HCT116 (cell line): ENCODE results near the gene LGALS12. TPM values are rescaled to one million over a fixed set of nuclear protein-coding genes. Genes with fewer than 3 reads are reported as not detected.

Source experiments
- ATAC-seq: fragments of 200-7000 bp; cut with Tn5 transposase; 2 replicates; pipeline ENCODE4 v1.9.1; 2020; ENCODE audit warnings: mild to moderate bottlenecking, moderate library complexity
- BruUV-seq: library from RNA; stranded (reverse); fragments of 400-500 nt; replicated peaks from 2 replicates; lab custom pipeline; 2021; lab: Mats Ljungman, UMichigan
- CTCF ChIA-PET: fragments of 300-600 bp; sonication (Branson Sonifier 250); formaldehyde crosslinking; loops from one replicate; lab custom pipeline; 2021; ENCODE audit warnings: antibody characterized with exemption; lab: Charles Lee
- POLR2A ChIA-PET: fragments of 300-600, 350-600 bp; sonication (Branson Sonifier 250); formaldehyde crosslinking; loops from one replicate; lab custom pipeline; 2021; ENCODE audit warnings: antibody characterized with exemption; lab: Charles Lee
- RAD21 ChIA-PET, 2 experiments: fragments of 300-600 bp; sonication (Branson Sonifier 250); formaldehyde crosslinking; loops; one replicate each; lab custom pipeline; 2023; ENCODE audit warnings: low total read pairs in 2 of 2; ENCODE audit not compliant: uncharacterized antibody in 2 of 2, unreplicated experiment in 2 of 2, low non-redundant PET in 1 of 2; lab: Charles Lee
- DNase-seq: peaks from one replicate; pipeline ENCODE4 v3.0.0-alpha.2; 2010; ENCODE audit warnings: low read depth, low spot score
- H2AFZ ChIP-seq: fragments of 200-600 bp; shearing (Covaris generic), sonication (generic); 2 replicates; pipeline ENCODE4 v1.6.1; 2017; ENCODE audit warnings: low read depth, mixed run types, mixed read lengths, antibody characterized with exemption, low read length; ENCODE audit not compliant: poor library complexity, severe bottlenecking
- H3K27ac ChIP-seq: 2 replicates; pipeline ENCODE4 v1.5.1; 2012; ENCODE audit warnings: low read depth, low read length
- H3K27me3 ChIP-seq: fragments of 200-600 bp; sonication (generic); 2 replicates; pipeline ENCODE4 v1.6.1; 2016; ENCODE audit warnings: mixed run types, low read length, mixed read lengths; ENCODE audit not compliant: insufficient read depth
- H3K36me3 ChIP-seq, 2 experiments: fragments of 200-500 bp in 1 of 2; fragments of 200-600 bp in 1 of 2; sonication (Bioruptor generic) in 1 of 2; sonication (generic) in 1 of 2; 2 replicates each; pipeline versions ENCODE4 v1.5.1 to v1.6.1; 2014 to 2016; ENCODE audit warnings: low read length in 2 of 2, inconsistent platforms in 1 of 2, mixed read lengths in 1 of 2, mixed run types in 1 of 2; ENCODE audit not compliant: insufficient read depth in 2 of 2, control insufficient read depth in 1 of 2
- H3K4me1 ChIP-seq, 2 experiments: fragments of 200-600 bp in 1 of 2; sonication (generic) in 1 of 2; 2 replicates each; pipeline versions ENCODE4 v1.5.1 to v1.6.1; 2012 to 2017; ENCODE audit warnings: low read length in 2 of 2, inconsistent platforms in 1 of 2, mild to moderate bottlenecking in 1 of 2, mixed read lengths in 1 of 2, mixed run types in 1 of 2, moderate library complexity in 1 of 2; ENCODE audit not compliant: insufficient read depth in 2 of 2, control insufficient read depth in 1 of 2
- H3K4me2 ChIP-seq: fragments of 200-600 bp; sonication (generic); 2 replicates; pipeline ENCODE4 v1.6.1; 2017; ENCODE audit warnings: mixed run types, low read length, mixed read lengths
- H3K4me3 ChIP-seq, 2 experiments: fragments of 200-600 bp in 1 of 2; sonication (generic) in 1 of 2; replicated peaks in 1 of 2; 2 replicates each; pipeline ENCODE4 v1.5.1; 2011 to 2016; ENCODE audit warnings: low read length in 2 of 2, control low read depth in 1 of 2, low read depth in 1 of 2, mild to moderate bottlenecking in 1 of 2, mixed read lengths in 1 of 2, mixed run types in 1 of 2
- H3K79me2 ChIP-seq: fragments of 200-600 bp; sonication (generic); 2 replicates; pipeline ENCODE4 v1.6.1; 2017; ENCODE audit warnings: mild to moderate bottlenecking, mixed run types, low read length, moderate library complexity, mixed read lengths; ENCODE audit not compliant: insufficient read depth
- H3K9ac ChIP-seq: fragments of 200-600 bp; sonication (generic); 2 replicates; pipeline ENCODE4 v1.6.1; 2016; ENCODE audit warnings: low read length, mixed read lengths
- H3K9me2 ChIP-seq: fragments of 200-600 bp; sonication (generic), shearing (Covaris generic); 2 replicates; pipeline ENCODE4 v1.6.1; 2017; ENCODE audit warnings: mixed run types, mild to moderate bottlenecking, moderate library complexity; ENCODE audit not compliant: insufficient read depth
- H3K9me3 ChIP-seq, 2 experiments: fragments of 200-500 bp in 1 of 2; fragments of 200-600 bp in 1 of 2; sonication (Bioruptor generic) in 1 of 2; sonication (generic) in 1 of 2; 2 replicates each; pipeline ENCODE4 v1.6.1; 2014 to 2017; ENCODE audit warnings: low read length in 2 of 2, mixed read lengths in 2 of 2, inconsistent platforms in 1 of 2, low read depth in 1 of 2, mild to moderate bottlenecking in 1 of 2, mixed run types in 1 of 2, moderate library complexity in 1 of 2; ENCODE audit not compliant: control insufficient read depth in 1 of 2, insufficient read depth in 1 of 2
- H4K20me1 ChIP-seq: fragments of 200-600 bp; sonication (generic), shearing (Covaris generic); 2 replicates; pipeline ENCODE4 v1.6.1; 2017; ENCODE audit warnings: mixed run types, mild to moderate bottlenecking, moderate library complexity; ENCODE audit not compliant: insufficient read depth
- ATF3 ChIP-seq: IDR thresholded peaks from 2 replicates; pipeline ENCODE4 v1.6.1; 2012
- CBX3 ChIP-seq: IDR thresholded peaks from 2 replicates; pipeline ENCODE4 v1.6.1; 2012; ENCODE audit warnings: low read depth
- CEBPB ChIP-seq: IDR thresholded peaks from 2 replicates; pipeline ENCODE4 v1.6.1; 2012; ENCODE audit warnings: low read depth
- EGR1 ChIP-seq: IDR thresholded peaks from 2 replicates; pipeline ENCODE4 v1.6.1; 2012; ENCODE audit warnings: low read depth
- EZH2 ChIP-seq: fragments of 200-600 bp; sonication (generic); IDR thresholded peaks from 2 replicates; pipeline ENCODE4 v1.6.1; 2017; ENCODE audit warnings: antibody characterized with exemption, mixed run types
- FOSL1 ChIP-seq: IDR thresholded peaks from 2 replicates; pipeline ENCODE4 v1.6.1; 2012; ENCODE audit warnings: low read depth
- POLR2A ChIP-seq: IDR thresholded peaks from 2 replicates; pipeline ENCODE4 v1.7.0; 2011; ENCODE audit warnings: borderline replicate concordance; ENCODE audit not compliant: insufficient read depth, insufficient read length; ENCODE audit errors: extremely low read depth
- POLR2AphosphoS5 ChIP-seq: IDR thresholded peaks from 2 replicates; pipeline ENCODE4 v1.6.1; 2011; ENCODE audit warnings: mild to moderate bottlenecking, low read depth, low read length, moderate library complexity
- RAD21 ChIP-seq: IDR thresholded peaks from 2 replicates; pipeline ENCODE4 v1.6.1; 2012; ENCODE audit warnings: low read depth, mild to moderate bottlenecking
- SIN3A ChIP-seq: IDR thresholded peaks from 2 replicates; pipeline ENCODE4 v1.6.1; 2012; ENCODE audit warnings: low read depth
- SP1 ChIP-seq: IDR thresholded peaks from 2 replicates; pipeline ENCODE4 v1.6.1; 2012; ENCODE audit warnings: low read depth
- SRF ChIP-seq: IDR thresholded peaks from 2 replicates; pipeline ENCODE4 v1.6.1; 2012; ENCODE audit warnings: low read depth
- ZFX ChIP-seq: fragments of 450-650 bp; IDR thresholded peaks from 2 replicates; pipeline ENCODE4 v1.6.1; 2017
- intact Hi-C: fragments of 100-400 bp; cut with micrococcal nuclease; formaldehyde crosslinking; loops from 2 replicates; pipeline ENCODE4 v1.10.0; 2022
- total RNA-seq: library from RNA; stranded (reverse); gene quantifications from one replicate; pipeline ENCODE4 v1.2.1, GENCODE V29; 2021; ENCODE audit not compliant: unreplicated experiment

LGALS12 gene
- total RNA-seq, 1 experiment from 2014 or later, result not detected

GRCh38 chr11:63532799-63533475 lies 27.1 kb downstream of the LGALS12 start:
- RAD21 ChIA-PET, result interaction anchor here in 1 of 2 experiments (0.5 kb wide), 1 partner anchor 101 kb away, joined by 3 read pairs; no protein-coding TSS in a partner anchor
- CTCF ChIA-PET, result no interaction called here
- DNase-seq (no peak), ATAC-seq (no peak)
- Histone ChIP-seq H3K36me3 (no peaks in the 10 kb centered on the region), H3K4me2 (no peak overlapping the region), H3K79me2 (no peaks in the 10 kb centered on the region), H3K4me1 (peaks cover 0 to 8% of the 10 kb centered on the region in 2 experiments; a peak in 2 of 4 replicates), H4K20me1 (no peaks in the 10 kb centered on the region), H3K9me2 (no peaks in the 10 kb centered on the region)
- intact Hi-C loops, result no loop called here
- POLR2A ChIA-PET, result no interaction called here
- BruUV-seq, result no TSS peak
- TF ChIP-seq EGR1 (no peak), EZH2 (no peak), FOSL1 (no peak), POLR2AphosphoS5 (no peak), POLR2A (no peak), ATF3 (no peak), CBX3 (no peak), CEBPB (no peak), SIN3A (no peak), SP1 (no peak), ZFX (no peak), SRF (no peak), RAD21 (no peak)
- TF ChIP-seq, all 23 proteins: peak for 0
- H3K27me3 ChIP-seq, result no peaks in the 10 kb centered on the region; the same call in 1 of the 2 replicates
- H2AFZ ChIP-seq, result no peak overlapping the region
- no peak overlapping the region for H3K27ac ChIP-seq
- H3K9me3 ChIP-seq, result no peaks in the 10 kb centered on the region
- no peak overlapping the region for H3K4me3 ChIP-seq
- no peak overlapping the region for H3K9ac ChIP-seq
